Measurements from ENCODE around the gene METTL23. TPM values are rescaled to one million over a fixed set of nuclear protein-coding genes. Genes with fewer than 3 reads are reported as not detected.

METTL23 gene
- total and polyA plus RNA-seq, 2 of the 8 experiments (the other 6 are each of a cell fraction or from before 2014, with no cell fraction given): 36.1 to 60.2 TPM

GRCh38 chr17:76709077-76709950 lies 17.3 kb upstream of the METTL23 start:
- H3K9me3 ChIP-seq (ENCODE audit: insufficient read depth in 2 of 2, low read depth in 1 of 2, low read length in 1 of 2): no peaks in the 10 kb centered on the region
- H3K56ac ChIP-seq (replicated peaks; ENCODE audit: insufficient read length, low read depth, low read length): no peak overlapping the region
- H2AFZ ChIP-seq (ENCODE audit: low read length): no peak overlapping the region
- no peak overlapping the region for H4K8ac ChIP-seq (ENCODE audit: extremely low read depth, insufficient read depth, low read length)
- H2BK120ac ChIP-seq (replicated peaks; ENCODE audit: low read depth, low read length): no peak overlapping the region
- 0 out of 2 replicates have a peak overlapping the region, but pooled peaks have one; percentile 27 for H3K18ac ChIP-seq (ENCODE audit: extremely low read depth, low read length)
- peak overlapping the region; percentile 87 to 89 for H3K4me2 ChIP-seq (ENCODE audit: insufficient read depth in 1 of 2, low read depth in 2 of 2, low read length in 2 of 2)
- no peak overlapping the region for H3K23ac ChIP-seq (ENCODE audit: insufficient read length)
- H4K91ac ChIP-seq (replicated peaks; ENCODE audit: insufficient read length, low read length): no peak overlapping the region
- CTCF ChIA-PET (ENCODE audit: partially characterized antibody): interaction anchor here (0.6 to 5.6 kb wide), 16 partner anchors 8 to 250 kb away, joined by 3 to 67 read pairs (median 5); no protein-coding TSS in a partner anchor
- no peak overlapping the region for H4K5ac ChIP-seq (ENCODE audit: insufficient read length, low read depth, low read length)
- H4K20me1 ChIP-seq (replicated peaks in 1 of 2; ENCODE audit: control insufficient read depth in 1 of 2, insufficient read depth in 2 of 2, low read length in 2 of 2): peaks cover 0 to 8% of the 10 kb centered on the region in 2 experiments
- POLR2A ChIA-PET (ENCODE audit: partially characterized antibody): interaction anchor here (0.6 to 3.2 kb wide), 10 partner anchors 8 to 142 kb away, joined by 3 to 19 read pairs (median 6); partner anchors contain the start of genes MFSD11 and SRSF2
- peak overlapping the region; percentile 13; the same call in 1 of the 2 replicates for H2BK15ac ChIP-seq (ENCODE audit: low read length)
- 57% methylated on average over 28 of the region's 29 CpGs; no CpG with 5 or more reads in 1 of the 2 experiments for WGBS, 2 experiments (ENCODE audit: extremely low coverage in 1 of 2, insufficient coverage in 1 of 2, insufficient read length in 1 of 2, insufficient replicate concordance in 2 of 2, low coverage in 1 of 2, low lambda C conversion rate in 2 of 2, missing lambda C conversion rate in 1 of 2)
- H3K79me1 ChIP-seq (ENCODE audit: low read depth, low read length): peaks cover 2% of the 10 kb centered on the region
- H3K27me3 ChIP-seq (replicated peaks in 1 of 4; ENCODE audit: control insufficient read depth in 3 of 4, extremely low read depth in 1 of 4, insufficient read depth in 3 of 4, low read length in 3 of 4): peaks cover 2 to 22% (median 20%) of the 10 kb centered on the region in 4 experiments
- no peak overlapping the region for H3K14ac ChIP-seq (ENCODE audit: insufficient read length)
- H2AK5ac ChIP-seq (ENCODE audit: low read depth, low read length): peak overlapping the region; percentile 34
- H3K36me3 ChIP-seq (ENCODE audit: control insufficient read depth in 2 of 4, insufficient read depth in 4 of 4, low read length in 3 of 4): no peaks in the 10 kb centered on the region
- no peaks in the 10 kb centered on the region for H3K79me2 ChIP-seq (ENCODE audit: control insufficient read depth in 1 of 2, insufficient read depth in 2 of 2, low read length in 2 of 2)
- no peak overlapping the region for H2BK5ac ChIP-seq (ENCODE audit: low read depth, low read length)
- no peak overlapping the region for H3K9ac ChIP-seq (replicated peaks in 1 of 4; ENCODE audit: extremely low read depth in 1 of 4, low read depth in 3 of 4, low read length in 3 of 4)
- DNase-seq (ENCODE audit: low read depth in 1 of 2, low spot score in 2 of 2): peak in 1 of 2 experiments; percentile 56
- peaks cover 11 to 28% (median 19%) of the 10 kb centered on the region in 4 experiments for H3K4me1 ChIP-seq (replicated peaks in 1 of 4; ENCODE audit: control insufficient read depth in 3 of 4, insufficient read depth in 4 of 4, low read length in 3 of 4)
- H3K4me3 ChIP-seq (ENCODE audit: extremely low read depth in 1 of 4, insufficient read depth in 2 of 4, low read depth in 3 of 4, low read length in 4 of 4): peak overlapping the region; percentile 28 to 67 (median 54); a peak in 7 of 8 replicates
- no peak for FAIRE-seq
- H3K4ac ChIP-seq (replicated peaks; ENCODE audit: insufficient read length, low read depth, low read length): no peak overlapping the region
- H2BK20ac ChIP-seq (ENCODE audit: low read length): no peak overlapping the region
- H3K27ac ChIP-seq (ENCODE audit: low read depth, low read length): no peak overlapping the region
- no peak overlapping the region for H2BK12ac ChIP-seq (ENCODE audit: low read depth, low read length)
- peaks cover 11% of the 10 kb centered on the region; the same call in 1 of the 2 replicates for H3K23me2 ChIP-seq (ENCODE audit: low read depth, low read length)
- TF ChIP-seq TAF1 (IDR thresholded peaks at IDR 0.05; ENCODE audit: low read depth, low read length) (no peak), RAD21 (IDR thresholded peaks at IDR 0.05 in 1 of 2, conservative IDR thresholded peaks at IDR 0.05 in 1 of 2; ENCODE audit: low read depth in 2 of 2, low read length in 2 of 2) (no peak), CEBPB (IDR thresholded peaks at IDR 0.05; ENCODE audit: low read depth, low read length) (no peak), RFX5 (IDR thresholded peaks at IDR 0.05; ENCODE audit: borderline replicate concordance, low read depth, low read length) (no peak), GTF2F1 (IDR thresholded peaks at IDR 0.05; ENCODE audit: borderline replicate concordance, low read depth, low read length) (no peak), TCF12 (IDR thresholded peaks at IDR 0.05; ENCODE audit: low read depth, low read length) (no peak), TAF7 (optimal IDR thresholded peaks at IDR 0.05; ENCODE audit: borderline replicate concordance, low read depth, low read length) (no peak), SIRT6 (IDR thresholded peaks at IDR 0.05; ENCODE audit: low read length) (no peak), TEAD4 (IDR thresholded peaks at IDR 0.05; ENCODE audit: low read depth, low read length) (no peak), KDM4A (IDR thresholded peaks at IDR 0.05; ENCODE audit: low read depth, low read length, severe bottlenecking) (no peak), NANOG (IDR thresholded peaks at IDR 0.05; ENCODE audit: insufficient read depth, low read depth, low read length, poor library complexity, severe bottlenecking) (no peak), SP1 (IDR thresholded peaks at IDR 0.05; ENCODE audit: low read depth, low read length) (no peak)
